ENCODE data around the gene SEPTIN11.

SEPTIN11 gene

GRCh38 chr4:76969495-76969894, 19.9 kb downstream of the SEPTIN11 start:
- TF ChIP-seq FOXM1 (IDR thresholded peaks at IDR 0.05; ENCODE audit: borderline replicate concordance, low read depth) (no peak), YY1 (IDR thresholded peaks at IDR 0.05; ENCODE audit: low read depth) (no peak), CREB1 (IDR thresholded peaks at IDR 0.05; ENCODE audit: low read depth) (no peak), REST (IDR thresholded peaks at IDR 0.05; ENCODE audit: low read depth) (no peak), TAF1 (IDR thresholded peaks at IDR 0.05; ENCODE audit: low read depth) (no peak), TCF12 (IDR thresholded peaks at IDR 0.05; ENCODE audit: low read depth) (no peak), MAX (IDR thresholded peaks at IDR 0.05) (no peak), EGR1 (IDR thresholded peaks at IDR 0.05) (no peak), CEBPB (IDR thresholded peaks at IDR 0.05) (no peak), ZBTB7A (IDR thresholded peaks at IDR 0.05; ENCODE audit: low read depth) (no peak), TEAD4 (IDR thresholded peaks at IDR 0.05) (no peak), RAD21 (IDR thresholded peaks at IDR 0.05; ENCODE audit: low read depth) (no peak), USF1 (IDR thresholded peaks at IDR 0.05) (no peak), NFIC (IDR thresholded peaks at IDR 0.05) (no peak)

GRCh38 chr4:76969941-76970529, 20.5 kb downstream of the SEPTIN11 start:
- TF ChIP-seq ZBTB7A (IDR thresholded peaks at IDR 0.05; ENCODE audit: low read depth) (no peak), CREB1 (IDR thresholded peaks at IDR 0.05; ENCODE audit: low read depth) (no peak), TAF1 (IDR thresholded peaks at IDR 0.05; ENCODE audit: low read depth) (no peak), NFIC (IDR thresholded peaks at IDR 0.05) (no peak), TCF12 (IDR thresholded peaks at IDR 0.05; ENCODE audit: low read depth) (no peak), FOXM1 (IDR thresholded peaks at IDR 0.05; ENCODE audit: borderline replicate concordance, low read depth) (no peak), TEAD4 (IDR thresholded peaks at IDR 0.05) (no peak), EGR1 (IDR thresholded peaks at IDR 0.05) (no peak), RAD21 (IDR thresholded peaks at IDR 0.05; ENCODE audit: low read depth) (no peak), MAX (IDR thresholded peaks at IDR 0.05) (no peak)

- TF ChIP-seq TEAD4 (IDR thresholded peaks at IDR 0.05) (no peak), REST (IDR thresholded peaks at IDR 0.05; ENCODE audit: low read depth) (no peak), USF1 (IDR thresholded peaks at IDR 0.05) (no peak), TAF1 (IDR thresholded peaks at IDR 0.05; ENCODE audit: low read depth) (no peak), EP300 (IDR thresholded peaks at IDR 0.05; ENCODE audit: borderline replicate concordance) (no peak), ZBTB7A (IDR thresholded peaks at IDR 0.05; ENCODE audit: low read depth) (no peak), RAD21 (IDR thresholded peaks at IDR 0.05; ENCODE audit: low read depth) (no peak), CREB1 (IDR thresholded peaks at IDR 0.05; ENCODE audit: low read depth) (no peak), TCF12 (IDR thresholded peaks at IDR 0.05; ENCODE audit: low read depth) (no peak)
Measured at GRCh38 chr4:76972306-76972705, 22.8 kb downstream of the SEPTIN11 start.

- TF ChIP-seq NFIC (IDR thresholded peaks at IDR 0.05): no peak
- no peak for TF ChIP-seq EP300 (IDR thresholded peaks at IDR 0.05; ENCODE audit: borderline replicate concordance)
- no peak for TF ChIP-seq TAF1 (IDR thresholded peaks at IDR 0.05; ENCODE audit: low read depth)
- no peak for TF ChIP-seq EGR1 (IDR thresholded peaks at IDR 0.05)
- no peak for TF ChIP-seq REST (IDR thresholded peaks at IDR 0.05; ENCODE audit: low read depth)
- TF ChIP-seq FOXM1 (IDR thresholded peaks at IDR 0.05; ENCODE audit: borderline replicate concordance, low read depth): no peak
- TF ChIP-seq YY1 (IDR thresholded peaks at IDR 0.05; ENCODE audit: low read depth): no peak
- TF ChIP-seq CEBPB (IDR thresholded peaks at IDR 0.05): no peak
- no peak for TF ChIP-seq TEAD4 (IDR thresholded peaks at IDR 0.05)
- no peak for TF ChIP-seq USF1 (IDR thresholded peaks at IDR 0.05)
- TF ChIP-seq MAX (IDR thresholded peaks at IDR 0.05): no peak
- no peak for TF ChIP-seq CREB1 (IDR thresholded peaks at IDR 0.05; ENCODE audit: low read depth)
- no peak for TF ChIP-seq TCF12 (IDR thresholded peaks at IDR 0.05; ENCODE audit: low read depth)
- no peak for TF ChIP-seq RAD21 (IDR thresholded peaks at IDR 0.05; ENCODE audit: low read depth)
- TF ChIP-seq ZBTB7A (IDR thresholded peaks at IDR 0.05; ENCODE audit: low read depth): no peak
Measured at GRCh38 chr4:76974150-76974549, 24.6 kb downstream of the SEPTIN11 start.
